Common myeloid progenitor, CD34-positive (primary cell): ENCODE measurements around the gene TMEM141.
A peak's percentile ranks its signal among the peaks of the same experiment; 100 is the strongest.
"Not testable (repeated sequence)": the region's sequence is repeated elsewhere in the genome, so short reads cannot be mapped to it uniquely, and the experiment has no call there.

Experiments
- CTCF ChIA-PET: fragments of 350-600 bp; sonication (Branson Sonifier 250); formaldehyde crosslinking; loops from one replicate; lab custom pipeline; 2021; ENCODE audit warnings: antibody characterized with exemption; lab: Charles Lee
- POLR2A ChIA-PET: fragments of 350-600 bp; sonication (Branson Sonifier 250); formaldehyde crosslinking; loops from one replicate; lab custom pipeline; 2021; ENCODE audit warnings: antibody characterized with exemption; lab: Charles Lee
- DNase-seq, 3 donors: peaks; one replicate each; pipeline versions ENCODE4 v3.0.0 to v3.0.0-alpha.2; 2013
- H3K27ac ChIP-seq, 2 experiments: 1 replicate in 1 of 2; 2 replicates in 1 of 2; pipeline ENCODE4 v1.7.0; 2013; ENCODE audit warnings: inconsistent platforms in 2 of 2, low read length in 2 of 2, mild to moderate bottlenecking in 2 of 2, low read depth in 1 of 2, moderate library complexity in 1 of 2; ENCODE audit not compliant: severe bottlenecking in 2 of 2, insufficient read depth in 1 of 2, poor library complexity in 1 of 2
- H3K27me3 ChIP-seq, 5 experiments: replicated peaks in 2 of 5; 1 replicate in 3 of 5; 2 replicates in 2 of 5; pipeline versions ENCODE4 v1.6.1 to v1.7.0; 2013; ENCODE audit warnings: low read length in 4 of 5, mild to moderate bottlenecking in 2 of 5, moderate library complexity in 2 of 5, inconsistent platforms in 1 of 5; ENCODE audit not compliant: insufficient read depth in 5 of 5, control insufficient read depth in 4 of 5
- H3K36me3 ChIP-seq, 4 experiments: 1 replicate in 2 of 4; 2 replicates in 2 of 4; pipeline versions ENCODE4 v1.6.1 to v1.7.0; 2013; ENCODE audit warnings: low read length in 3 of 4, control low read depth in 1 of 4, mild to moderate bottlenecking in 1 of 4; ENCODE audit not compliant: control insufficient read depth in 4 of 4, insufficient read depth in 4 of 4
- H3K4me1 ChIP-seq, 4 experiments: 1 replicate in 3 of 4; 2 replicates in 1 of 4; pipeline versions ENCODE4 v1.6.1 to v1.7.1; 2013; ENCODE audit warnings: low read length in 3 of 4, mild to moderate bottlenecking in 3 of 4, control low read depth in 1 of 4, inconsistent platforms in 1 of 4, moderate library complexity in 1 of 4; ENCODE audit not compliant: control insufficient read depth in 4 of 4, insufficient read depth in 4 of 4; ENCODE audit errors: control extremely low read depth in 1 of 4
- H3K4me3 ChIP-seq, 7 experiments: 1 replicate in 4 of 7; 2 replicates in 3 of 7; pipeline versions ENCODE4 v1.5.1 to v1.7.0; 2013; ENCODE audit warnings: mild to moderate bottlenecking in 7 of 7, low read length in 6 of 7, moderate library complexity in 6 of 7, inconsistent platforms in 2 of 7, low read depth in 2 of 7, control low read depth in 1 of 7; ENCODE audit not compliant: insufficient read depth in 4 of 7, control insufficient read depth in 1 of 7; ENCODE audit errors: extremely low read depth in 1 of 7
- H3K9me3 ChIP-seq, 5 experiments: 1 replicate in 4 of 5; 2 replicates in 1 of 5; pipeline versions ENCODE4 v1.6.1 to v1.7.1; 2013; ENCODE audit warnings: low read length in 4 of 5, mild to moderate bottlenecking in 2 of 5, inconsistent platforms in 1 of 5, low read depth in 1 of 5, moderate library complexity in 1 of 5; ENCODE audit not compliant: control insufficient read depth in 4 of 5, insufficient read depth in 2 of 5; ENCODE audit errors: control extremely low read depth in 1 of 5
- WGBS: methylation state at CpG from one replicate; pipeline ENCODE4 v1.1.5; 2013; ENCODE audit not compliant: insufficient coverage; 5-methylcytosine and 5-hydroxymethylcytosine counted together

Gene TMEM141

DNA sequence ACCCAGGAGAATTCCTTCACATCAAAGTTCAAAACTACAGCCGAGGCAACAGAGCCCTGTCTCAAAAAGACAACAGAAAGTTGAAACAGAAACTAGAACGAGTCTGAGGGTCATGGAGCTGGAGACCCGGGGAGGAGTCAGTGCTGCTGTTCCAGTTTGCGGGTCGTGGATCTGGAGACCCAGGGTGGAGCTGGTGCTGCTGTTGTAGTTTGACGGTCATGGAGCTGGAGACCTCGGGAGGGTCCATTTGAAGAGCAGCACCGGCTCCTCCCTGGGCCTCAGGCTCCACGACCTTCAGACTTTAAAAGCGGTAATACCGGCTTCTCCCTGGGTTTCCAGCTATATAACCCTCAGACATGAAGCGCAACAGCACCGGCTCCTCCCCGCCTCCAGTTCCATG, 13.8 kb upstream of the TMEM141 start:
- Histone ChIP-seq H3K27ac (no peak overlapping the region), H3K4me1 (peaks cover 0 to 4% (median 4%) of the 10 kb centered on the region in 4 experiments), H3K9me3 (peaks cover 0 to 4% (median 0%) of the 10 kb centered on the region in 5 experiments), H3K36me3 (no peaks in the 10 kb centered on the region), H3K27me3 (no peaks in the 10 kb centered on the region), H3K4me3 (no peak overlapping the region)
- POLR2A ChIA-PET = no interaction called here
- DNase-seq = no peak
- CTCF ChIA-PET = interaction anchor here (0.9 to 3.7 kb wide), 9 partner anchors 9 to 26 kb away, joined by 3 to 26 read pairs (median 10); partner anchors contain the start of gene LCN15
- 97% methylated on average over 13 of the region's 14 CpGs for WGBS

DNA sequence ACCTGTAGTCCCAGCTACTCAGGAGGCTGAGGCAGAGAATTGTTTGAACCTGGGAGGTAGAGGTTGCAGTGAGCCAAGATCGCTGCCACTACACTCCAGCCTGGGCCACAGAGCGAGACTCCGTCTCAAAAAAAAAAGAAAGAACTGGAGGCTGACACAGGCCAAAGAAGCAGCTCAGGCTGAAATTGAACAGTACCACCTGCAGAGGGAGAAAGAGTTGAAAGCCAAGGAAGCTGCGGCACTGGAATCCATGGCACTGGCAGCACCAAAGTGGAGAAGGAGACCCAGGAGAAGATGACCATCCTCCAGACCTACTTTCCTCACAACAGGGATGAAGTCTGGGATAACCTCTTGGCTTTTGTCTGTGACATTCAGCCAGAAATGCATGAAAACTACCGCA, 11.3 kb upstream of the TMEM141 start:
- Histone ChIP-seq H3K4me1 (peaks cover 0 to 5% (median 2%) of the 10 kb centered on the region in 4 experiments), H3K27ac (no peak overlapping the region), H3K9me3 (no peaks in the 10 kb centered on the region), H3K4me3 (no peak overlapping the region), H3K27me3 (no peaks in the 10 kb centered on the region), H3K36me3 (no peaks in the 10 kb centered on the region)
- WGBS = 100% methylated on average over 4 of the region's 5 CpGs
- DNase-seq = no peak
- ChIA-PET POLR2A (no interaction called here), CTCF (interaction anchor here (1.5 to 3.7 kb wide), 3 partner anchors 9 to 13 kb away, joined by 6 to 26 read pairs (median 14); no protein-coding TSS in a partner anchor)

DNA sequence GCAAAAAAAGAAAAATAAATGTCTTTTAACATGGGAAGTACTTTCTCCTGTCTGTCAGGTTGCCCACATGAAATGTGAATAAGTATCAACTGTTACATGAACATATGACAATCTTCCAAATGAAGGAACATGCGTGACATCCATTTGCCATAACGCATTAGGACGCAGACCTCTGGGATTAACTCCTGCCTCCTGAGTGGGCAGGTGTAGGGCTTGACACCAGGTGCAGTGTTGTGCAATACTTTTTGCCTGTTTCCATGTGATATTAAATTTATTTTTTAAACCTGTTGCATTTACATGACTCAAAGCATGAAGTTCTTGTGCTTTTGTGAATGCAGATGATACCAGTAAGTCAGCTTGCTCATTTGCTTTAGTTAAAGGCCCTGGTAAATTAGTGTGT, 8.7 kb upstream of the TMEM141 start:
- Histone ChIP-seq H3K36me3 (no peaks in the 10 kb centered on the region), H3K4me3 (no peak overlapping the region), H3K4me1 (peaks cover 0 to 9% (median 2%) of the 10 kb centered on the region in 4 experiments), H3K9me3 (no peaks in the 10 kb centered on the region), H3K27me3 (no peaks in the 10 kb centered on the region), H3K27ac (no peak overlapping the region)
- DNase-seq = no peak
- POLR2A ChIA-PET = interaction anchor here (1.0 kb wide), 1 partner anchor 458 kb away, joined by 3 read pairs; the partner anchor contains the start of gene TUBB4B
- CTCF ChIA-PET = interaction anchor here (8.3 kb wide), 1 partner anchor 12 kb away, joined by 75 read pairs; no protein-coding TSS in a partner anchor
- no CpG with 5 or more reads among the region's 3 CpGs for WGBS

DNA sequence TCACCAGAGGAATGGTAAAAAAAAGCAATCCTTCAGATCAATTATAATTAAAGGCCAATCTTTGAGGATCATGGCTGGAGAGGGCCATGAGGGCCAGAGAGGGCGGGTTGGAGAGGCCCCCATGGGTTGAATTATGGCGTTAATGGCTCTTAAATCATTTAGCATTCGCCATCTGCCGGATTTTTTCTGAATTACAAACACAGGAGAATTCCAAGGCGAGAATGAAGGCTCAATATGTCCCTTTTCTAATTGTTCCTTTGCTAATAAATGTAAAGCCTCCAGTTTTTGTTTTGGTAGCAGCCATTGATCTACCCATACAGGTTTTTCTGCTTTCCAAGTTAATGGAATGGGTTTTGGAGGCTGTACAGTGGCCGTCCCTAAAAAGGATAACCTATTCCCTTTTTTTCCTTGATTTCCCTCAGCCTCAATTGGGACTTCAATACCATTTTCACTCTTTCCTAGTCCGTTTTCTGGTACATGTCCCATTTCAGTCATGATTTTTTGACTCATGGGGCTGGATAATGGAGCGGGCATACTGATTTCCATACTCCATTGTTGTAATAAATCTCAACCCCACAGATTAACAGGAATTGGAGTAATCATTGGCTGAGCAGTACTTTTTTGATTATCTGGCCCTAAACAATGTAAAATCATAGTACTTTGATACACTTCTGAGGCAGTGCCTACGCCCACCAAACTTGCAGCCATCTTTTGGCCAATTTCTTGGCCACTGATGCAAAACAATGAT, 6.7 kb upstream of the TMEM141 start:
- ChIA-PET POLR2A (no interaction called here), CTCF (interaction anchor here (1.0 to 8.3 kb wide), 2 partner anchors 14 to 55 kb away, joined by 3 to 75 read pairs; no protein-coding TSS in a partner anchor)
- H3K9me3 ChIP-seq = no peaks in the 10 kb centered on the region
- H3K27me3 ChIP-seq = no peaks in the 10 kb centered on the region
- H3K4me1 ChIP-seq = peaks cover 0 to 18% (median 7%) of the 10 kb centered on the region in 4 experiments
- no peak overlapping the region for H3K4me3 ChIP-seq
- H3K36me3 ChIP-seq = no peaks in the 10 kb centered on the region
- WGBS = 36% methylated on average over 8 of the region's 9 CpGs
- no peak overlapping the region for H3K27ac ChIP-seq
- DNase-seq = peak in 2 of 3 donors; percentile 48 to 57

DNA sequence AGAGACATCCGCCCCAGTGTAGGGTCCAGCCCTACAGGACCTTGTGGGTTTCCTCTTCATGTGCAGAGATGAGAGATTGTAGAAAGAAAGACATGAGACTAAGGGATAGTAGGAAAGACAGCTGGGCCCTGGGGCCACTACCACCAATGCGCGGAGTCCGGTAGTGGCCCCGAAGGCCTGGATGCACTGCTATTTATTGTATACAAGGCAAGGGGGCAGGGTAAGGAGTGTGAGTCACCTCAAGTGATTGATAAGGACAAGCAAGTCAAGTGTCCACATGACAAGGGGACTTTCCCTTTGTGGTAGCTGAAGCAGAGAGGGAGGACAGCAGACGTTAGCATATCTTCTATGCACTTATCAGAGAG, 6.2 kb upstream of the TMEM141 start:
- Histone ChIP-seq H3K36me3 (no peaks in the 10 kb centered on the region), H3K27me3 (no peaks in the 10 kb centered on the region), H3K4me3 (no peak overlapping the region), H3K27ac (no peak overlapping the region), H3K9me3 (no peaks in the 10 kb centered on the region), H3K4me1 (peaks cover 0 to 19% (median 7%) of the 10 kb centered on the region in 4 experiments)
- POLR2A ChIA-PET = no interaction called here
- WGBS = 97% methylated on average over 4 of the region's 6 CpGs
- DNase-seq = peak in 1 of 3 donors; percentile 54
- CTCF ChIA-PET = interaction anchor here (1.1 to 8.3 kb wide), 4 partner anchors 15 to 280 kb away, joined by 3 to 75 read pairs (median 6); no protein-coding TSS in a partner anchor

DNA sequence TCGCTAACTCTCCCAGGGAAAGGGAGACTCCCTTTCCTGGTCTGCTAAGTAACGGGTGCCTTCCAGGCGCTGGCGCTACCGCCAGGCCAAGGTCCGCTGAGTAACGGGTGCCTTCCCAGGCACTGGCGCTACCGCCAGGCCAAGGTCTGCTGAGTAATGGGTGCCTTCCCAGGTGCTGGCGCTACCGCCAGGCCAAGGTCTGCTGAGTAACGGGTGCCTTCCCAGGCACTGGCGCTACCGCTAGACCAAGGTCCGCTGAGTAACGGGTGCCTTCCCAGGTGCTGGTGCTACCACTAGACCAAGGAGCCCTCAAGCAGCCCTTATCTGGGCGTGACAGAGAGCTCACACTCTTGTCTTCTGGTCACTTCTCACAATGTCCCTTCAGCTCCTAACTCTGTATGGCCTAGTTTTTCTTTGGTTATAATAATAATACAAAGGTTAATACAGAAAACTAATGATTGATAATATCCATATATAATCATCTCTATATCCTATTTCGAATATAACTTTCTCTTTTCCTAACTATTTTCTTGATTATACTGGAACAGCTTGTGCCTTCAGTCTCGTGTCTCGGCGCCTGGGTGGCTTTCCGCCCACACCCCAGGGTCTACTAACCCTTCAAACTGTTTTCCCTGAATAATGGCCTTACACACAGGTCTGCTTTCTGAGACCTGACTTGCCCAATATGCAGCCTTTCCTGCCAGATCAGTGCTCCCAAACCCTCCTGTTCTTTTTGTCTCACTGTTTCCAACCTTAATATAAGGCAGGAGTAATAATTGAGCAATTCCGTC, 5.4 kb upstream of the TMEM141 start:
- H3K36me3 ChIP-seq, H3K9me3 ChIP-seq, H3K27me3 ChIP-seq, H3K4me3 ChIP-seq, H3K27ac ChIP-seq, POLR2A ChIA-PET: not testable (repeated sequence)
- peak in 1 of 3 donors; percentile 50 for DNase-seq
- CTCF ChIA-PET = interaction anchor here (0.6 to 8.3 kb wide), 7 partner anchors 8 to 338 kb away, joined by 3 to 75 read pairs (median 10); no protein-coding TSS in a partner anchor
- H3K4me1 ChIP-seq = peaks cover 0 to 26% (median 12%) of the 10 kb centered on the region in 4 experiments
- WGBS = 94% methylated on average over 22 of the region's 23 CpGs
